KMS-11 (cell line): Measurements from ENCODE around the gene CNTFR.

Source experiments
- H2AFZ ChIP-seq: fragments of 200-600 bp; sonication (generic); 2 replicates; pipeline ENCODE4 v1.6.1; 2016; ENCODE audit warnings: antibody characterized with exemption, mixed run types, low read depth
- H3K27ac ChIP-seq: fragments of 200-600 bp; sonication (generic); 2 replicates; pipeline ENCODE4 v1.6.1; 2016; ENCODE audit warnings: mild to moderate bottlenecking, mixed run types
- H3K27me3 ChIP-seq: fragments of 200-600 bp; sonication (generic); 2 replicates; pipeline ENCODE4 v1.6.1; 2017; ENCODE audit warnings: mild to moderate bottlenecking, low read depth, mixed run types, moderate library complexity; ENCODE audit not compliant: insufficient read depth
- H3K36me3 ChIP-seq: fragments of 200-600 bp; sonication (generic); 2 replicates; pipeline ENCODE4 v1.6.1; 2017; ENCODE audit warnings: mild to moderate bottlenecking, mixed run types; ENCODE audit not compliant: insufficient read depth
- H3K4me1 ChIP-seq: fragments of 200-600 bp; sonication (generic); 2 replicates; pipeline ENCODE4 v1.6.1; 2016; ENCODE audit warnings: mild to moderate bottlenecking, low read depth, mixed run types; ENCODE audit not compliant: poor library complexity, severe bottlenecking
- H3K4me2 ChIP-seq: fragments of 200-600 bp; sonication (generic); 2 replicates; pipeline ENCODE4 v1.7.0; 2016; ENCODE audit warnings: mild to moderate bottlenecking, mixed run types
- H3K4me3 ChIP-seq: fragments of 200-600 bp; sonication (generic); IDR thresholded peaks from 2 replicates; pipeline ENCODE4 v1.6.1; 2017; ENCODE audit warnings: low read depth, low read length, mixed read lengths; ENCODE audit not compliant: insufficient read depth
- H3K79me2 ChIP-seq: fragments of 200-600 bp; sonication (generic); 2 replicates; pipeline ENCODE4 v1.6.1; 2016; ENCODE audit warnings: low read depth, mixed run types; ENCODE audit not compliant: insufficient read depth
- H3K9ac ChIP-seq: fragments of 200-600 bp; sonication (generic); 2 replicates; pipeline ENCODE4 v1.6.1; 2016; ENCODE audit warnings: mild to moderate bottlenecking, mixed run types
- H4K20me1 ChIP-seq: fragments of 200-600 bp; sonication (generic); 2 replicates; pipeline ENCODE4 v1.6.1; 2016; ENCODE audit warnings: mild to moderate bottlenecking, mixed run types; ENCODE audit not compliant: insufficient read depth
- TF ChIP-seq, protein P1 (sequence below): fragments of 200-600 bp; sonication (generic); conservative IDR thresholded peaks from 2 replicates; pipeline ENCODE4 v1.6.1; 2017; ENCODE audit warnings: low read depth, mild to moderate bottlenecking, antibody characterized with exemption, low read length, moderate library complexity, mixed read lengths

The CNTFR gene

DNA sequence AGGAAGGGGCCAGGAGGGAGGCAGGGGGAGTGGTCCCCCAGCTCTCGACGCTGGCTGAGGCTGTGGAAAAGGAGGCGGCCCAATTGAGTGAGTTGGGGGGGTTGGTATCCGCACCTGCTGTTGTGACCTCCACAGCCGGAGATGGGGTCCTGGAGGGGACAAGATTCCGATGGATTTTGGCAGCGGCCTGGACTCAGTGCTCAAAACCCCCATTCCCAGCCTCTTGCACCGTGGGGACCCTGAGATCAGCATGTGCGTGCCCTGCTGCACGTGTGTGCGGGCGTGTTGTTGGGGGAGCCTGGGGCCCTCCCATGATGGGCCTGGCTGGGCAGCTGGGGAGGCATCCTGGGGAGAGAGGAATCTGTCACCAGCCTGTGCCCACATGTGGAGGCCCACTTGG is 15.0 kb downstream of the CNTFR start:
- no peak overlapping the region for H3K4me3 ChIP-seq
- no peak overlapping the region for H3K4me2 ChIP-seq
- H3K9ac ChIP-seq = no peak overlapping the region
- no peaks in the 10 kb centered on the region for H4K20me1 ChIP-seq
- H3K79me2 ChIP-seq = no peaks in the 10 kb centered on the region
- H3K4me1 ChIP-seq = no peaks in the 10 kb centered on the region
- no peak overlapping the region for H2AFZ ChIP-seq
- H3K36me3 ChIP-seq = no peaks in the 10 kb centered on the region
- H3K27ac ChIP-seq = no peak overlapping the region
- TF ChIP-seq, protein P1, sequence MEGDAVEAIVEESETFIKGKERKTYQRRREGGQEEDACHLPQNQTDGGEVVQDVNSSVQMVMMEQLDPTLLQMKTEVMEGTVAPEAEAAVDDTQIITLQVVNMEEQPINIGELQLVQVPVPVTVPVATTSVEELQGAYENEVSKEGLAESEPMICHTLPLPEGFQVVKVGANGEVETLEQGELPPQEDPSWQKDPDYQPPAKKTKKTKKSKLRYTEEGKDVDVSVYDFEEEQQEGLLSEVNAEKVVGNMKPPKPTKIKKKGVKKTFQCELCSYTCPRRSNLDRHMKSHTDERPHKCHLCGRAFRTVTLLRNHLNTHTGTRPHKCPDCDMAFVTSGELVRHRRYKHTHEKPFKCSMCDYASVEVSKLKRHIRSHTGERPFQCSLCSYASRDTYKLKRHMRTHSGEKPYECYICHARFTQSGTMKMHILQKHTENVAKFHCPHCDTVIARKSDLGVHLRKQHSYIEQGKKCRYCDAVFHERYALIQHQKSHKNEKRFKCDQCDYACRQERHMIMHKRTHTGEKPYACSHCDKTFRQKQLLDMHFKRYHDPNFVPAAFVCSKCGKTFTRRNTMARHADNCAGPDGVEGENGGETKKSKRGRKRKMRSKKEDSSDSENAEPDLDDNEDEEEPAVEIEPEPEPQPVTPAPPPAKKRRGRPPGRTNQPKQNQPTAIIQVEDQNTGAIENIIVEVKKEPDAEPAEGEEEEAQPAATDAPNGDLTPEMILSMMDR = no peak
- peaks cover 64% of the 10 kb centered on the region for H3K27me3 ChIP-seq

DNA sequence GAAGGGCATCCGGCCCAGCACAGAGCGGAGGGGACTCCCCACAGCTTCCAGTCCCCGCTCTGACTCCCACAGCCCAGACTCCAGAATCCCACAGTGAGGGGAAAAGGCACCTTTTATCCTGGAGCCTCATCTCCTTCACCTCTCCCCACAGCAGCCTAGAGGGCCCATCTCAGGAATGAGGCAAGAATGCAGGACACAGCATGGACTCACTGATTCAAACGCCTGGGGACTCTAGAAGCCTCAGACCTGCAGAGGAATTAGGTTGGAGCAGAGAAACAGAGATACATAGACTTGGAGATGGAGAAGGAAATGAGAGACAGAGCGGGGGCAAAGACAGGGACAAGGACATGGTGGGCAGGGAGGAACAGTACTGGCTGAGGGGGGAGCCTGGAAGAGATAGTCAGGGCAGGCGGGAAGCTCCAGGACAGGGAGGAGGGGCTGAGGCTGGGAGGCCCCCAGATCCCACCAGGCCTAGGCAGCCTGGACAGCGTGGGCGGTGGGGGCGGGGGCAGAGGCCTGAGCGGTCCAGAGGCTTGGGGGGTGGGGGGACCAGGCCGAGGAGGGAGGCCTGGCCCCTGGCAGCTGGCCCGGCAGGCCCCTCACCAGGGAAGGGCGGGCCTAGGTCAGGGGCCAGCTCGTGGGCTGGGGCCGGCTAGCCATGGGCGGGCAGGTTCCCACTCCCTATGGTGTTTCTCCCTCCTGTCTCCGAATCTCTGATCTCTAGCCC is 15.8 kb downstream of the CNTFR start:
- H4K20me1 ChIP-seq = no peaks in the 10 kb centered on the region
- no peak overlapping the region for H3K27ac ChIP-seq
- H3K27me3 ChIP-seq = peaks cover 61% of the 10 kb centered on the region
- H3K4me3 ChIP-seq = no peak overlapping the region
- H3K36me3 ChIP-seq = no peaks in the 10 kb centered on the region
- H2AFZ ChIP-seq = no peak overlapping the region
- no peak overlapping the region for H3K4me2 ChIP-seq
- TF ChIP-seq, protein P1 = no peak
- H3K9ac ChIP-seq = no peak overlapping the region
- no peaks in the 10 kb centered on the region for H3K79me2 ChIP-seq
- no peaks in the 10 kb centered on the region for H3K4me1 ChIP-seq

DNA sequence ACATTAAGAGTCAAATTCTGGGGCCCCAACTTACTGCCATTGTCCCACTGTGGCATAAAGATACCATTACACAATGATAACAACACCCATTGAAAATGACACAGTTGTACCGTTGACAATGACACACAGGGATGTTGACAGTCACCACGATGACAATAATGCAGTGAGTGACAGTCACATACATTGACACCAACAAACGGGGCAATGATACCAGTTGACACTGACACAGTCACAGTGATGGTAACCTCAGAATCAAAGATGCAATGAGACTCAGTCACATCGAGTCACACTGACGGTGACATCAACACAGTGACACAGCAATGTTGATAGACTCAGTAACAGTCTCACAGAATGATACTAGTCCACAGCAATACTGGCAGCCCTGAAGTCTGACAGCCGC is 16.9 kb downstream of the CNTFR start:
- no peak overlapping the region for H3K4me2 ChIP-seq
- TF ChIP-seq, protein P1 = no peak

DNA sequence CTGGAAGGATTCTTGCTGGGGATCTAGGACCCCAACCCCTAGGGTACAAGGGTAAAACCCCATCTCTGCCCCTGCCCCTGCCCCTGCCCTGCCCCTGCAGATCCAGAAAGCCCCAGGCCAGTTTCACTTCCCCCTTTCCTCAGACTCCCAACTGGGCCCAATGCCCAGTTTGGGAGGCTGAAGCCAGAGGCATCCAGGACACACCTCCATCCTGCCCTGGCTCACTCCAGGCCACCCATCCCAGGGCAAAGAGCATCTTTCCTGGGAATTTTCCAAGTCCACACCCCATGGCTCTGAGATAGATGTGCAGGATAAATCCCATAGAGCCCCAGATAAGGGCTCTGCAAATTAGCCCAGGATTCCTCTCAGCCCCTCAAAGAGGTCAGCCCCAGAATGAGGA is 17.4 kb downstream of the CNTFR start:
- Histone ChIP-seq H2AFZ (no peak overlapping the region), H3K79me2 (no peaks in the 10 kb centered on the region), H3K4me2 (no peak overlapping the region), H3K27ac (no peak overlapping the region), H3K9ac (no peak overlapping the region), H3K4me1 (no peaks in the 10 kb centered on the region), H3K36me3 (no peaks in the 10 kb centered on the region), H3K27me3 (peaks cover 52% of the 10 kb centered on the region), H3K4me3 (no peak overlapping the region), H4K20me1 (no peaks in the 10 kb centered on the region)
- TF ChIP-seq, protein P1 = no peak

More for the DNA sequence above, 16.9 kb downstream of the CNTFR start:
- Histone ChIP-seq H3K36me3 (no peaks in the 10 kb centered on the region), H2AFZ (no peak overlapping the region), H3K27ac (no peak overlapping the region), H3K79me2 (no peaks in the 10 kb centered on the region), H4K20me1 (no peaks in the 10 kb centered on the region), H3K9ac (no peak overlapping the region), H3K4me3 (no peak overlapping the region), H3K4me1 (no peaks in the 10 kb centered on the region), H3K27me3 (peaks cover 52% of the 10 kb centered on the region)
